Mesothelial cell of epicardium (in vitro differentiated cells): Measurements from ENCODE around the gene PIERCE2. TPM values are rescaled to one million over a fixed set of nuclear protein-coding genes. Genes with fewer than 3 reads are reported as not detected.

ENCODE experiments used
- DNase-seq, 2 experiments: peaks; one replicate each; pipeline ENCODE4 v3.0.0; 2021; ENCODE audit warnings: low spot score in 2 of 2; ENCODE audit not compliant: unreplicated experiment in 2 of 2
- H3K27ac Mint-ChIP-seq: 2 replicates; pipeline ENCODE4 v1.8.0; 2021; ENCODE audit warnings: mixed read lengths
- H3K27me3 Mint-ChIP-seq: 2 replicates; pipeline ENCODE4 v1.8.0; 2021; ENCODE audit warnings: low read depth, mixed read lengths
- H3K36me3 Mint-ChIP-seq: 2 replicates; pipeline ENCODE4 v1.8.0; 2021; ENCODE audit warnings: mixed read lengths
- H3K4me1 Mint-ChIP-seq: 2 replicates; pipeline ENCODE4 v1.8.0; 2021; ENCODE audit warnings: mixed read lengths
- H3K4me3 Mint-ChIP-seq: 2 replicates; pipeline ENCODE4 v1.8.0; 2021; ENCODE audit warnings: mild to moderate bottlenecking, moderate library complexity, mixed read lengths
- H3K9me3 Mint-ChIP-seq: 2 replicates; pipeline ENCODE4 v1.8.0; 2021; ENCODE audit warnings: mixed read lengths
- microRNA-seq: library from miRNA; unstranded; fragments of <30 nt; microRNA quantifications from one replicate; pipeline ENCODE4 v1.2.0, GENCODE V29; 2021; ENCODE audit warnings: inconsistent platforms, mixed read lengths
- total RNA-seq: library from RNA; stranded (reverse); gene quantifications from 3 replicates; pipeline ENCODE4 v1.2.1, GENCODE V29; 2021
- TF ChIP-seq, protein P1 (sequence below): fragments of 200-600 bp; sonication (generic); IDR thresholded peaks from one replicate; pipeline ENCODE4 v1.5.0; 2021; ENCODE audit warnings: antibody characterized with exemption; ENCODE audit not compliant: unreplicated experiment

The PIERCE2 gene
- total RNA-seq, 1 donor from 2014 or later = 2.2 TPM

DNA sequence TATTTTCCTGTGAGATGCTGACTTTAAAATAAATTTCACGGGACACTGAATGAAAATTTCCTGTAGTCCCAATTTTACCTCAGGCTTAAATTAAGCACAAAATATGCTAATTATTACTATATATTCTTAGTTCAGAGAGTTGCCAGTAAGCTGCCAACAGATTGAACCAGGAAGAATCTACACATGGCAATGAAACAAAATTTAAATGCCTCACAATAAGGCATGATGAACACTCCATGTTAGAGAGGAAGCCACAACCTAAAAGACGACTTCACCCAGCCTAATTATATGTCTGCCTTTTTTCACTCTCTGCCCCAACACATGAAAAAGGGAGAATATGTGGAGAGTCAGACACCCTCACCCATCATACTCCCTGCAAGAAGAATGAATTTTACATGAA lies 60.0 kb downstream of the PIERCE2 start:
- H3K27me3 Mint-ChIP-seq = no peaks in the 10 kb centered on the region
- H3K36me3 Mint-ChIP-seq = peaks cover 17% of the 10 kb centered on the region
- TF ChIP-seq, protein P1, sequence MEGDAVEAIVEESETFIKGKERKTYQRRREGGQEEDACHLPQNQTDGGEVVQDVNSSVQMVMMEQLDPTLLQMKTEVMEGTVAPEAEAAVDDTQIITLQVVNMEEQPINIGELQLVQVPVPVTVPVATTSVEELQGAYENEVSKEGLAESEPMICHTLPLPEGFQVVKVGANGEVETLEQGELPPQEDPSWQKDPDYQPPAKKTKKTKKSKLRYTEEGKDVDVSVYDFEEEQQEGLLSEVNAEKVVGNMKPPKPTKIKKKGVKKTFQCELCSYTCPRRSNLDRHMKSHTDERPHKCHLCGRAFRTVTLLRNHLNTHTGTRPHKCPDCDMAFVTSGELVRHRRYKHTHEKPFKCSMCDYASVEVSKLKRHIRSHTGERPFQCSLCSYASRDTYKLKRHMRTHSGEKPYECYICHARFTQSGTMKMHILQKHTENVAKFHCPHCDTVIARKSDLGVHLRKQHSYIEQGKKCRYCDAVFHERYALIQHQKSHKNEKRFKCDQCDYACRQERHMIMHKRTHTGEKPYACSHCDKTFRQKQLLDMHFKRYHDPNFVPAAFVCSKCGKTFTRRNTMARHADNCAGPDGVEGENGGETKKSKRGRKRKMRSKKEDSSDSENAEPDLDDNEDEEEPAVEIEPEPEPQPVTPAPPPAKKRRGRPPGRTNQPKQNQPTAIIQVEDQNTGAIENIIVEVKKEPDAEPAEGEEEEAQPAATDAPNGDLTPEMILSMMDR = no peak
- no peak overlapping the region for H3K27ac Mint-ChIP-seq
- no peaks in the 10 kb centered on the region for H3K4me1 Mint-ChIP-seq
- H3K9me3 Mint-ChIP-seq = peaks cover 17% of the 10 kb centered on the region
- no peak for DNase-seq
- H3K4me3 Mint-ChIP-seq = no peak overlapping the region

Small RNAs within 50 kb of the gene (microRNA-seq; reads per million reads assigned to microRNA genes)
- 126 reads per million, percentile 64 among the genes with 10 or more reads in this experiment for gene MIR628

Other genes starting within 250 kb of the PIERCE2 start
- gene RSL24D1, start 211.6 kb upstream of the PIERCE2 start, total RNA-seq = 74.6 to 78.8 TPM (median 75.1 TPM) in 3 replicates
- 9.5 to 13.1 TPM (median 12.1 TPM) in 3 replicates for gene RAB27A, start 118.7 kb upstream of the PIERCE2 start, total RNA-seq
- gene PIGBOS1, start 89.4 kb upstream of the PIERCE2 start, total RNA-seq = 11.8 to 19.7 TPM (median 15.5 TPM) in 3 replicates
- 14.4 to 19.3 TPM (median 15.4 TPM) in 3 replicates for gene PIGB, start 89.3 kb upstream of the PIERCE2 start, total RNA-seq
- gene CCPG1, start 136 bp upstream of the PIERCE2 start, total RNA-seq = 18.4 to 21.3 TPM (median 19.2 TPM) in 3 replicates
- 3.3 to 4.3 TPM (median 3.4 TPM) in 3 replicates for gene DNAAF4, start 99.7 kb downstream of the PIERCE2 start, total RNA-seq
- gene PYGO1, start 179.8 kb downstream of the PIERCE2 start, total RNA-seq = 29.6 to 34.1 TPM (median 30.6 TPM) in 3 replicates